DND-41 (cell line): Measurements from ENCODE around the gene CDC42EP1.

Experiments used
- ATAC-seq: fragments of 200-7000 bp; cut with Tn5 transposase; 3 replicates; pipeline ENCODE4 v1.9.1; 2021; ENCODE audit warnings: low read depth; ENCODE audit not compliant: insufficient read depth
- DNase-seq: peaks from one replicate; pipeline ENCODE4 v3.0.0-alpha.2; 2020
- H2AFZ ChIP-seq: 2 replicates; pipeline ENCODE4 v1.6.0; 2012; ENCODE audit warnings: low read depth, low read length
- H3K27ac ChIP-seq: 2 replicates; pipeline ENCODE4 v1.5.1; 2012; ENCODE audit warnings: low read length, inconsistent platforms
- H3K27me3 ChIP-seq: fragments of 200-600 bp; sonication (generic); 2 replicates; pipeline ENCODE4 v1.6.0; 2012; ENCODE audit warnings: low read length, mild to moderate bottlenecking, inconsistent platforms; ENCODE audit not compliant: insufficient read depth, poor library complexity
- H3K36me3 ChIP-seq: 2 replicates; pipeline ENCODE4 v1.5.1; 2012; ENCODE audit warnings: low read length, inconsistent platforms; ENCODE audit not compliant: insufficient read depth
- H3K4me1 ChIP-seq: 2 replicates; pipeline ENCODE4 v1.5.1; 2012; ENCODE audit warnings: mild to moderate bottlenecking, low read length; ENCODE audit not compliant: insufficient read depth
- H3K4me2 ChIP-seq: 2 replicates; pipeline ENCODE4 v1.6.0; 2012; ENCODE audit warnings: mild to moderate bottlenecking, moderate library complexity, low read length, inconsistent platforms; ENCODE audit not compliant: insufficient read depth
- H3K4me3 ChIP-seq, 2 experiments: fragments of 200-600 bp in 1 of 2; shearing (Covaris generic) in 1 of 2; 2 replicates each; pipeline ENCODE4 v1.5.1; 2012 to 2016; ENCODE audit warnings: inconsistent platforms in 2 of 2, low read length in 2 of 2, mild to moderate bottlenecking in 2 of 2, low read depth in 1 of 2, moderate library complexity in 1 of 2
- H3K79me2 ChIP-seq: 2 replicates; pipeline ENCODE4 v1.6.0; 2012; ENCODE audit warnings: low read length, inconsistent platforms; ENCODE audit not compliant: insufficient read depth
- H3K9ac ChIP-seq: 2 replicates; pipeline ENCODE4 v1.6.0; 2012; ENCODE audit warnings: low read depth, mild to moderate bottlenecking, inconsistent platforms, low read length, moderate library complexity
- H3K9me3 ChIP-seq: 2 replicates; pipeline ENCODE4 v1.5.1; 2012; ENCODE audit warnings: low read length, moderate library complexity, mild to moderate bottlenecking, inconsistent platforms; ENCODE audit not compliant: insufficient read depth, severe bottlenecking
- H4K20me1 ChIP-seq: 2 replicates; pipeline ENCODE4 v1.6.0; 2012; ENCODE audit warnings: low read length; ENCODE audit not compliant: insufficient read depth
- EZH2 ChIP-seq: IDR thresholded peaks from 3 replicates; pipeline ENCODE4 v1.6.1; 2012; ENCODE audit warnings: borderline replicate concordance, low read depth, mild to moderate bottlenecking, moderate library complexity, low read length, inconsistent platforms; ENCODE audit not compliant: severe bottlenecking
- TF ChIP-seq, protein P1 (sequence below): IDR thresholded peaks from 2 replicates; pipeline ENCODE4 v1.5.1; 2012; ENCODE audit warnings: borderline replicate concordance, low read length, moderate library complexity, mild to moderate bottlenecking; ENCODE audit not compliant: poor library complexity, severe bottlenecking; ENCODE audit errors: extremely low read depth

Gene CDC42EP1

DNA sequence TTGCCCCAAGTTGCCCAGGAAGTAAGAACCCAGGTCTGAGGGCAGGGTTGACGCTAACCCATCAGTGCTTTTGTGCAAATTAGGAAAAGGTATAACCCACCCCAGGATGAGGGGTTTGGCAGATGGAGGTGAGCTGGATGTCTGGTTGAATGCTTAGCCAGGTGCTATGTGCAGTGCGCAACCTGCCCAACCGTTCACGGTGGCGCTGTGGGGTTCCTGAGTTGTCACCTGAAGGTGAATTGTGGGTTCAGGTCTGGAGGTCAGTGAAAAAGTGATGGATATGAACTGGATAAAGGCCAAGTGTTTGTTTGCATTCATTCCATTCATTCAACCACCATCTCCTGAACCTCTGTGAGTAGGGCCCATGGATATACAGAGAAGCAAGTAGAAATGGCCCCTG lies 34.0 kb downstream of the CDC42EP1 start:
- Histone ChIP-seq H3K27me3 (no peaks in the 10 kb centered on the region), H3K36me3 (no peaks in the 10 kb centered on the region), H4K20me1 (no peaks in the 10 kb centered on the region), H3K9me3 (no peaks in the 10 kb centered on the region), H3K27ac (no peak overlapping the region), H2AFZ (no peak overlapping the region), H3K4me1 (peaks cover 8% of the 10 kb centered on the region), H3K9ac (no peak overlapping the region), H3K4me3 (no peak overlapping the region), H3K4me2 (no peak overlapping the region), H3K79me2 (no peaks in the 10 kb centered on the region)
- ATAC-seq (no peak), DNase-seq (no peak)
- TF ChIP-seq, protein P1, sequence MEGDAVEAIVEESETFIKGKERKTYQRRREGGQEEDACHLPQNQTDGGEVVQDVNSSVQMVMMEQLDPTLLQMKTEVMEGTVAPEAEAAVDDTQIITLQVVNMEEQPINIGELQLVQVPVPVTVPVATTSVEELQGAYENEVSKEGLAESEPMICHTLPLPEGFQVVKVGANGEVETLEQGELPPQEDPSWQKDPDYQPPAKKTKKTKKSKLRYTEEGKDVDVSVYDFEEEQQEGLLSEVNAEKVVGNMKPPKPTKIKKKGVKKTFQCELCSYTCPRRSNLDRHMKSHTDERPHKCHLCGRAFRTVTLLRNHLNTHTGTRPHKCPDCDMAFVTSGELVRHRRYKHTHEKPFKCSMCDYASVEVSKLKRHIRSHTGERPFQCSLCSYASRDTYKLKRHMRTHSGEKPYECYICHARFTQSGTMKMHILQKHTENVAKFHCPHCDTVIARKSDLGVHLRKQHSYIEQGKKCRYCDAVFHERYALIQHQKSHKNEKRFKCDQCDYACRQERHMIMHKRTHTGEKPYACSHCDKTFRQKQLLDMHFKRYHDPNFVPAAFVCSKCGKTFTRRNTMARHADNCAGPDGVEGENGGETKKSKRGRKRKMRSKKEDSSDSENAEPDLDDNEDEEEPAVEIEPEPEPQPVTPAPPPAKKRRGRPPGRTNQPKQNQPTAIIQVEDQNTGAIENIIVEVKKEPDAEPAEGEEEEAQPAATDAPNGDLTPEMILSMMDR = no peak
- no peak for TF ChIP-seq EZH2

DNA sequence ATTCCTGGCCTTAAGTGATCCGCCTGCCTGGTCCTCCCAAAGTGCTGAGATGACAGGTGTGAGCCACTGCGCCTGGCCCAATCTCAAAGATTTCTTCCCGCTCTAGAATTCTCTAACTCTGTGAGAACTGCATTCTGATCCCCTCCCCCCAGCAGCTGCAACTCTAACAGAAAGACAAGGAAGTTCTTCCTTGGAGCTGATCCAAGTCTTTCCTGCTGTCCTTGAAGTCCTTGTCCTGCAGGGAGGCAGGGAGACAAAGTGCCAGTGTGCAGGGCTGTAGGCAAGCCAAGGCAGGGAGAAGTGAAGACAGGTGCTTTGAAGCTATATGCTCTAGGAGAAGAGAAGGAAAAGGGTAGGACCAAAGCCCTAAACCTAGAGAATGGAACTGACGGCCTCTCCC lies 38.9 kb downstream of the CDC42EP1 start:
- Histone ChIP-seq H3K27me3 (no peaks in the 10 kb centered on the region), H4K20me1 (no peaks in the 10 kb centered on the region), H3K79me2 (no peaks in the 10 kb centered on the region), H3K4me2 (no peak overlapping the region), H3K9me3 (no peaks in the 10 kb centered on the region), H3K4me3 (no peak overlapping the region), H3K4me1 (no peaks in the 10 kb centered on the region), H3K36me3 (no peaks in the 10 kb centered on the region), H3K27ac (no peak overlapping the region), H2AFZ (no peak overlapping the region), H3K9ac (no peak overlapping the region)
- DNase-seq = no peak
- ATAC-seq = no peak
- TF ChIP-seq EZH2 = no peak
- TF ChIP-seq, protein P1 = no peak

DNA sequence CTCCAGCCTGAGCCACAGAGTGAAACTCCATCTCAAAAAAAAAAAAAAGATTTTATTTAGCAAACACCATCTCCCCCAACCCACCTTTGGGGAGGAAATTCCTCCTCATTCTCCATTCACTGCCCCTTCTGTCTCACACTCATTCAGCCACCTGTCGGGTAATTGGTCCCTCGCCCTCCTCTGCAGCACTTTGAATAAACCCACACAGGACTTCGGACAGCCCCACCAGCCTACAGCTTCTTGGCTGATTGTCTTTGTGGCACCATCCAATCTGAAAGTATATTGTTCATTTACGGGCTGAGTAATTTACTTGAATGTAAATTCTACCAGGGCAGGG lies 40.9 kb downstream of the CDC42EP1 start:
- Histone ChIP-seq H3K27ac (no peak overlapping the region), H3K9me3 (no peaks in the 10 kb centered on the region), H3K27me3 (no peaks in the 10 kb centered on the region), H3K4me1 (peaks cover 16% of the 10 kb centered on the region), H2AFZ (no peak overlapping the region), H3K79me2 (no peaks in the 10 kb centered on the region), H3K4me3 (no peak overlapping the region), H4K20me1 (no peaks in the 10 kb centered on the region), H3K4me2 (no peak overlapping the region), H3K36me3 (no peaks in the 10 kb centered on the region), H3K9ac (no peak overlapping the region)
- TF ChIP-seq EZH2 = no peak
- TF ChIP-seq, protein P1 = no peak
- ATAC-seq (no peak), DNase-seq (no peak)
